ENCODE measurements around the gene P3H4. TPM values are rescaled to one million over a fixed set of nuclear protein-coding genes. Genes with fewer than 3 reads are reported as not detected.

P3H4 gene
- polyA plus RNA-seq, 3 donors, result 3.3 to 11.1 (median 9.7) TPM

DNA sequence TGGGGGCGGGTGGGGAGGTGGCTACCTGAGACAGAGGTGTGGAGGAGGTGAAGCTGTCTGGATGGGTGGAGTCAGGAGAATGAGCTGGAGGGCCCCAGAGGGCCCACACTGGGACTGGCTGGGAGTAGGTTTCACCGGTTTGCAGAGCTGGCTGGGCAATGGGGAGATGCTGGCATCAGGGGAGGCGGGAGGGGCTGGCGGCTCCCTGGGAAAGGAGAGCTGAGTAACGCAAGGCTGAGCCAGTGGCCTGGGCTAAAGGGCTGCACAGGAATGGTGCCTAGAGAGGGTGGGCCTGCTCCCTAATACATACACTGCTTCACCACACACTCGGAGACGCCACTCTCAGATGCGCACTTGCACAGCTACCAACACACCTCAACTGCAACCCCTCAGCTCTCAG lies 12.4 kb downstream of the P3H4 start:
- 89 to 94% (median 91%) methylated on average over 8 of the region's 8 CpGs for WGBS, 3 donors
- H3K27ac ChIP-seq (ENCODE audit: low read depth, low read length), result no peak overlapping the region

DNA sequence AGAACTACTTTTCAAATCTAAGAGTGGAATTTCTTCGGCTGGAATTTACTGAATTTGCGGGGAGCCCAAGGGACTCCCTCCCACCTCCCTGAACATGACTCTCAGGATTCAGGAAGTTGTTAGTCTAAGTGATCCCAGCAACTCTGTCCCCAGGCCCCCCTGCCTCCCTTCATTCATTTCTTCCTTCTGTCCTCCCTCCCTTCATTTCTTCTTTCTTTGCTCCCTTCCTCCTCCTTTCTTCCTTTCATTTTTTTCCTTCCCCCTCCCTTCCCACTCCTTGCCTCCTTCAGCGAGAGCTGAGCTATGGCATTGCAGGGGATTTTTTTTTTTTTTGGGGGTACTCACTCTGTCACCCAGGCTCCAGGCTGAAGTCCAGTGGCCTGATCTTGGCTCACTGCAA lies 14.4 kb downstream of the P3H4 start:
- WGBS, 3 donors, result 76 to 84% (median 80%) methylated on average over 3 of the region's 3 CpGs
- H3K27ac ChIP-seq (ENCODE audit: low read depth, low read length), result no peak overlapping the region

DNA sequence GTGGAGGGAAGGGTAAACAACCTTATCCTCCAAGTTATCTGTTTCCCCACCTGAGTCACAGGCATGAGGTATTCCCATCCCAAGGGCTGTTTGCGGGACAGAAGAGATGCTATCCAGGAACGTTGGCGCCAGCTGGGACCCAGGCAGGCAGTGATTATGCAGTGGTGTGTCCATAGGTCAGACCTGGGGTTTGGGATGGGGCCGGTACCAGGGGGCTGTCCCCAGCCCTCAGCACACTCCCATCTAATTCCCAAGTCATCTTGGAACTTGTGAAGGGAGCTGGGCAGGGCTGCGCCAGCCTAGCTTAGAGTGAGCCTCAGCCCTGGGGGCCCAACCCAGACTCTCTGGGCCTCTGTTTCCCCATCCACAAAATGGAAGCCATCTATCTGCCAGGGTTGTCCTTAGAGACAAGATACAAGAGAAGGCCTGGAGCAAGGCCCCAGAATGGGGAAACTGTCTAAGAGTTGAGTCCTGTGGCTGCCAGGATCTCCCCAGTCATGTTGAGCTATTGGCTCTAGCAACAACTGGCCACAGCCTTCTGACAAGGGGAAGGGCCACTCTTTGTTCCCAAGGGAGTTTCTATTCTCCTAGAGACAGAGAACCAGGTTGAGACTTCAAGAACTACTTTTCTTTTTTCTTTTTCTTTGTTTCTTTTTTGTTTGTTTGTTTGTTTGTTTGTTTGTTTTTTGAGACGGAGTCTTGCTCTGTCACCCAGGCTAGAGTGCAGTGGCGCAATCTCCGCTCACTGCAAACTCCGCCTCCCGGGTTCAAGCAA lies 15.4 kb downstream of the P3H4 start:
- WGBS, 3 donors, result 86 to 91% (median 88%) methylated on average over 10 of the region's 10 CpGs
- no peak overlapping the region for H3K27ac ChIP-seq (ENCODE audit: low read depth, low read length)

DNA sequence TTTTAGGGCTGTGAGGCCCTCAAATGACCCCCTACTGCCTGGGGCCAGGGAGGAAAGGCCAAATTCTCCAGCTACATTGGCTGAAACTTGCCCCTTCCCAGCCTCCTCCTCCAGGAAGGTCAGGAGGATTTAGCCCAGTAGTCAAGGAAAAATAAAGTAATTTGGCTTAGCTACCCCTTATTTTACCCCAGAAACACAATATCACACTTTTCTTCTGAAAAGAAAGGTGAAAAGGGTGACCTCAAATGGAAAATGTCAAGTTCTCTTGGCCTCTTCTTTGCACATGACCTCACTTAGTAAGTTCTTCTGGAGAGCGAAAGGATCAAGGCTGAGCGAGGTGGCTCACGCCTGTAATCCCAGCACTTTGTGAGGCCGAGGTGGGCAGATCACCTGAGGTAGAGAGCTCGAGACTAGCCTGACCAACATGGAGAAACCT lies 17.2 kb downstream of the P3H4 start:
- H3K27ac ChIP-seq (ENCODE audit: low read depth, low read length), result no peak overlapping the region
- WGBS, 3 donors, result 96 to 99% (median 97%) methylated on average over 5 of the region's 5 CpGs

DNA sequence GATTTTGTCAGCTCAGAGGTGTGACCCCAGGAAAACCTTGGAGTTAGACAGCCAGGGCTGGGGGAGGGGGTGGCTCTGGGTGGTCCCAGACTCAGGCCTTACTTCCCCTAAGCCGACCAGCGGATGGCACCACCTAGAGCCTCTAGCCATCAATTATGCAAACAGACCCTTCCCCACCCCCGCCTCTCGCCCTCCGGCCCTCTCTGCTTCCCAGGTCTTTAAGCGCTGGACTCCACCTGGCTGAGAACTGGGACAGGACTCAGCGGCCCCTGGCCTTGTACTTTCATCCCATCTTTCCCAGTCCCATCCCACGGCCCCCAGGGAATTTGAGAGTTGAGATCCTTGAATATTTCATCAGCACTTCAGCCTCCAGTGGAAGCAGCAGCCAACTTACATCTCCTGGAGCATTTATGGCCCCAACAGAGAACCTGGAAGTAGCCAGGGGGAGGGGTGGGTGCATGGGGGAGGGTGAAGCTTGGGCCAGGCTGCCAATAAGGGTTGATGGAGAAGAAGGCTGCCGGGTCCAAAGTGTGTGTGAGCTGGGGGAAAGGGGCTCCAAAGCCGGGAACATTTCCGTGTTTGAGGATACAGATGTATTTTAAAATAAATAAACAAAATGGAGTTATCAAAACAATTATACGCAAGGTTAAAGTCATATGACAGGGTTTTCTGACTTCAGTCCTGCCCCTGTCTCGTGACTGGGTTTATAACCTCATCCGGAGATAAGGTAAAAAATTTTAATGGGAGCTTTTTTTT lies 17.8 kb downstream of the P3H4 start:
- H3K27ac ChIP-seq (ENCODE audit: low read depth, low read length), result no peak overlapping the region
- WGBS, 3 donors, result 65 to 76% (median 72%) methylated on average over 14 of the region's 14 CpGs

DNA sequence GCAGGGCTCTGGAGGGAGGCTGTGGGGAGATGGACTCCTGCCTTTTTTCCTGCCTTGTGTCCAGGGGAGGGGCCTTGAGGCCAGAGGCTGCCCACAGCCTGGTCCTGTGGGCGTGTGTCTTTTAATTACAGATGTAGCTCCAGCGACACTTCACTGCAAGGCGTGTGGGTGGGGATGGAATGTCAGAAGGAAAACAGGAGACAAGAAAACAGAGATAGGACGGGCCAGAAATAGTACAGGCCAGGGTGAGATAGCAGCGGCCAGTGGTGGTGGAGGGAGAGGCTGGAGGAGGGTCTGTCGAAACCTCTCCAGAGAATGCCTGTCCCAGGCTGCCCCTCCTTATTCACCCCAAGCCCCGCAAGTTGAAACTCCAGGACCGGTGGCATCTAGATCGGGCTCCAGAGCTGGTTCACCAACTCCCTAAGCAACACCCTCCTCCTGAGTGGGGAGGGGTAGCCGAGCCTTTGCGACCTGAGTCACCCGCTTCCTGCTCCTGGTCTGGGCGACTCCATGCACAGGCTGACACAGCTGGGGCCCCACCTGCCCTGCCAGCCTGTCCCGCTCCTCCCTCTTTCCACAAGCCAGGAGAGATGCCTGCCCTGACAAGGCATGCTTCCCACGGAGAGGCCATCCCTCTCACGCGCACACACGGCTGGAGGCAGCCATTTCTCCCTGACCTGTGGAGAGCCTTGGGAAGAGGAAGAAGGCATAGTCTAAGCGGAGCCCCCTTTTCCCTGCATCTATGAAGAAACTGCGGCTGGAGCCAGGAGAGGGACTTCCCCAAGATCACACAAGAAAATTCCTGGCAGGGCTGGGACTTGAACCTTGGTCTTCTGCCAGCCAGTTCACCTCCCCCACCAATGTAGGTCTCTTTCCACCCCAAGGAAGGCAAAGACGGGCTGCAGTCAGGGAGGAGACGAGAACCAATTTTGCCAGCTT lies 18.6 kb downstream of the P3H4 start:
- WGBS, 3 donors, result 18 to 35% (median 33%) methylated on average over 22 of the region's 22 CpGs
- no peak overlapping the region for H3K27ac ChIP-seq (ENCODE audit: low read depth, low read length)

DNA sequence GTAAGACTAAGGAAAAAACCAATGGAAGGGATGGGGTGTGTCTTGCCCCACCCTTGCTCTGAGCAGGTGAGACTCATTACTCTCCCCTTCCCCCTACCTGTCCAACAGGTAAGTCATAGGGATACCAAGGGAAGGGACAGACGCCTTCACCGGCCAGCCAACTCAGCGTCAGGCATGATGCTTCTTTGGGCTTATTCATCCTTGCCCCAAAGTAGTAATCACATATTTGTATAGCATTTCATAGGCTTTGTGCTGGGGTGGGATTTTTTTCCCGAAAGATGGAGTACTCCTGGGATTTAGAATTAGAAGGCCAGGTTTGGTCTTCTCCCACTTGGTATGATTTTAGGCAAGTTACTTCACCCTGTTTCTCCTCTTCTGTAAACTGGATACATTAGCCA lies 24.7 kb downstream of the P3H4 start:
- H3K27ac ChIP-seq (ENCODE audit: low read depth, low read length), result no peak overlapping the region
- WGBS, 3 donors, result 26 to 49% (median 48%) methylated on average over 4 of the region's 4 CpGs

DNA sequence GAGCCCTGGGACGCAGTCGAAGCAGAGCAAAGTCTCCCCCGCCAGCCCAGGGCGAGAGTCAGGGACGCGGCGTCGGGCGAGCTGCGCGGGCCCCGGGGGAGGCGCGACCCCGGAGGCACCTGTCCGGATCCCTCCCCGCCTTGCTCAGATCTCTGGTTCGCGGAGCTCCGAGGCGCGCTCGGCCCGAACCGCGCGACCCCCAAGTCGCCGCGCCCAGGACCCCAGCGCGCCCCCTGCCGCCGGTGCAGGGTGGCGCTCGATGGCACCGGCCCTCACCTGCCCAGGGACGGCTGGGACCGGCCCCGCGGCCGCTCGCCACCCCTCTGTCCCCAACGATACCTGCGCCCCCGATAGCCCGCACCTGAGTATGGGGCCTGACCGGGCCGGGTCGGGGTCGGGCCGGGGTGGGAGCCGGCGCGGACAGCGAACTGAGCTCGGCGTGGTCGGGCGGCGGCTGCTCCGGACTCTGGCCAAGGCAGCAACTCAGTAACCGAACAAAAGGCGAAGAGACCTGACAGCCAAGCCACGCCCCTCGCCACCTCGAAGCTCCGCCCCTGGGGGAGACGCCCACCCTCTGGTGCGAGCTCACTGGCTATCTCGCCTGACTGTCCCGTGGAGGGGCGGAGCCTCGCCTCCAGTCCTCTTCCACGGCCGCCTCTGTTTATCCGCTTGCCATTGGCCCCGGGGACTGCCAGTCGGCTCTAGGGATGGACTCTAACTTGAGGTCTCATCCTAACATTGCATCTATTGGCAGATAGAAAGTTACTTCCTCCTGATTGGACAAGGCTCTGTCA lies 25.3 kb downstream of the P3H4 start, which contains the start of gene JUP:
Gene JUP (minus strand): TSS at position 485 of the 794 bp plus-strand sequence. CDS start 14,857 bp downstream, outside the sequence.
- H3K27ac ChIP-seq (ENCODE audit: low read depth, low read length), result no peak within 1 kb of the TSS

DNA sequence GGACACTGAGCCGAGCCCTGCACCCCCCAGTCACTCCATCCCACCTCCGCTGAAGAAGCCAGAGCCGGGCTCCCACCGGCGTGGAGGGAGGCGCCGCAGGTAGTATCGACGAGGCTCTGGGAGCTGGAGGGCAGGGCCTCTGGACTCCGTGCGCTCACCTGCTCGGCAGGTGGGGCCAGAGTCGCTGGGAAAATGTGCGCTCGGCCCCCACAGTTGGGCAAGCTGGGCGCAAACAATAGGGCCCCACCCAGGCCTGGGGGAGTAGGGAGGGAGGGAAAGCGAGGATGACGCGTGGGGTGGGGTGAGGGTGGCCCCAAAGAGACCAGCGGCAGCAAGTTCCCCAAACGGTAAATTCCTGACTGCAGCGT lies 25.9 kb downstream of the P3H4 start:
- WGBS, 3 donors, result 1 to 3% (median 2%) methylated on average over 18 to 22 of the region's 22 CpGs
- no peak overlapping the region for H3K27ac ChIP-seq (ENCODE audit: low read depth, low read length)

More for the DNA sequence above, 25.3 kb downstream of the P3H4 start, which contains the start of gene JUP:
- WGBS, 3 donors, result 0 to 1% (median 1%) methylated on average over 46 to 79 of the region's 79 CpGs

DNA sequence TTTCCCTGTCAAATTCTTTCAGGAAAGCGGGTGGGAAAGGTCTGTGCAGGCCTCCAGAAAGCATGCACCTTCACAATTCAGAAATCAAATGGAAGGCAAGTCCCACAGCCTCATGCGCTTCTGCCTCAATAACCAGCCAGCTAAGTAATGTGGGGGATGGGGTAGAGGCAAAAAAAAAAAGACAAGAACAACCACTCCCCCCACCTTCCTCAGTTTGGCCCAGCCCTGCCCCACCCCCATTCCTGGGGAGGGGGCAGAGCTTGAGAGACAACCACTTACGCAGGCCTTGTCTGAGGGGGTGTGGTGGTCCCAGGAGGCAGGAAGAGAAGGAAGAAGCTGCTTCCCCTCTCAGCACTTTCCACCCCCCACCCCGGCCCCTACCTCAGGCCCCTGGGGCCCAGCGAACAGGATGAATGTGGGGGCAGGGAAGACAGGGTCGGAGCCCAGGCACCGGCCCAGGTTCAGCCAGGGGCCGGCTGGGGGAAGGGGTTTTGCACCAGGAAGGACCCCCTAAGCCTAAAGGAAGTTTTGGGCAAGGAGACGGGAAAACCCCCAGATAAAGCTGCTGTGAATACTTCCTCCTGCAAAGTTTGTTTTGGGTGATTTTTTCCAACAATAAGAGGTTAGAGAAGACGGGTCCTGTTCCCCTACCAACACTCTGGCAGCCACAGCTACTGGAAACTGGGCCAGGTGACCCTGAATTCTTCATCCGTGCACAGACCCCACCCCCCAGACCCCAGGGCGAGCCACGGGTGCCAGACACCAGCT lies 26.5 kb downstream of the P3H4 start:
- WGBS, 3 donors, result 8 to 10% (median 9%) methylated on average over 13 of the region's 13 CpGs

DNA sequence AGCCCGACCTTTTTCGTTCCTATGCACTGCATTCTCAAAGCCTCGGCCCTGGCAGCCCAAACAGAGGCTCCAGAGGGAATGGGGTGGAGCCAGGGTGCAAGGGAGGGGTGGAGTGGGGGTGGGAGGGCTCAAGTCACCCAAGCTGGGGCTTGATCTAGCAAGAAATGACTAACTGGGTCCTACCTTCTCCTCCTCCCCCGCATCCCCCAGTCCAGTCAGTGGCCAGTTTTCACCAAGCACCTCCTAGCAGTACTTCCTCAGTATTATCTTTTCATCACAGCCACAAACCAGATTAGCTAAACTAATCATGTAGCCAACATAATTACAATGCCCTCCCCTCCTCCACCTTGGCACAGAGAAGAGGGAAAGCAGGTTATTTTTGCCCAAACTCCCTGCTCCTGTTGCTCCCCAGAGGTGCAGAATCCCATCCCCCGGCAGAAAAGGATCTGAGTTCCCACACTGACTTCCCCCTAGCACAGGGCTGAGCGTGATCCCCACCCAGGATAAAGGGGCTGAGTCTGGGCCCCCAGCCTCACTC lies 27.5 kb downstream of the P3H4 start:
- H3K27ac ChIP-seq (ENCODE audit: low read depth, low read length), result no peak overlapping the region

More for the DNA sequence above, 26.5 kb downstream of the P3H4 start:
- no peak overlapping the region for H3K27ac ChIP-seq (ENCODE audit: low read depth, low read length)

DNA sequence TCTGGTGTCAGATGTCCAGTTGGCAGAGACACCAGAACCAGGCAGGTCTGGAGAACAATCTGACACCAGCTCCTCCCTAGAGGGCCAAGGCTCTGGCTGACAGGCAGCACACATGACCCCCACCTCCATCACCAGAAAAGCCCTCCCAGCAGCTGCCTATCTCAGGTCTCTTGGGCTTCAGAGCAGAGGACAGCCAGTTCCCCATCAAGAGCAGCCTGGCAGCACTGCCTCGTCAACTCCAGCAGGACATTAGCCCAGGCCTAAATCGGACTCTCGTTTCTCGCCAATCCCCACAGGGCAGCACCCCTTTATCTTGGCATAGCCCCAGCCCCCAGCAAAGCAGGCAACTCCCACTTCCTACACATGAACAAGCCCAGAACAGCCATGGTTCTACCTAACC lies 29.6 kb downstream of the P3H4 start:
- no peak overlapping the region for H3K27ac ChIP-seq (ENCODE audit: low read depth, low read length)
- WGBS, 3 donors, result 35 to 52% (median 43%) methylated on average over 4 of the region's 4 CpGs

More for the DNA sequence above, 27.5 kb downstream of the P3H4 start:
- 34 to 42% (median 34%) methylated on average over 6 of the region's 6 CpGs for WGBS, 3 donors

DNA sequence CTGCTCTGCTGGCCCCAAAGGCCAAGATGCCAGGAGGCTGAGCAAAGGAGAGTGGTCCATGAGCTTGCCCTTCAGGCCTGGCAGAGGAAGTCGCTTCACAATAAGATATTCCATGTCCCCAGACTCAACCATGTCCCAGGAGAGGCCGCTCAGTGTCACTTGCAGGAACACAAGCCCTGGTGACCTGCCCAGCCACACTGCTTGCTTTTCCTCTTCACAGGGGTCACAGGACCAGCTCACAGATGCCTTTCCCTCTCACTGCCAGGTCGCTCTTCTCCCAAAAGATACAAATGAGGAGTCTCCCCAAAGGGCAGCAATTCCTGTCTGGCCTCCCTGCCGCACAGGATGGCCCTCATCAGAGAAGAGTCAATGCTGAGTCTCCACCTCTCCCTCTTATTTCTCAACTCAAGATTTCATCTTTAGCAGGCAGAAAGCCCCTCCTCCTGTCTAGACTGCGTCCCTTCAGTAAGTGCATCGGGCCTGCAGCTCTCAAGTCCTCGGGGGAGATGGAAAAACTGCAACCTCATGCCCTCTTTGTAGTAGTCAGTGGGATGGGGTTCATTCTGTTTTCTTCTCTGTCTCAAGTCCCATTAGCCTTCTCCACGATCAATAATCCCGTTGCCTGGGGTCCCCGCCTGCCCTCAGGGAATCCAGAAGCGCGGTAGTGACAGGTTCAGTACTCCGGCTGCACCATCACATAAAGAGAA lies 30.2 kb downstream of the P3H4 start:
- H3K27ac ChIP-seq (ENCODE audit: low read depth, low read length), result no peak overlapping the region
- WGBS, 3 donors, result 62 to 80% (median 64%) methylated on average over 13 of the region's 13 CpGs

DNA sequence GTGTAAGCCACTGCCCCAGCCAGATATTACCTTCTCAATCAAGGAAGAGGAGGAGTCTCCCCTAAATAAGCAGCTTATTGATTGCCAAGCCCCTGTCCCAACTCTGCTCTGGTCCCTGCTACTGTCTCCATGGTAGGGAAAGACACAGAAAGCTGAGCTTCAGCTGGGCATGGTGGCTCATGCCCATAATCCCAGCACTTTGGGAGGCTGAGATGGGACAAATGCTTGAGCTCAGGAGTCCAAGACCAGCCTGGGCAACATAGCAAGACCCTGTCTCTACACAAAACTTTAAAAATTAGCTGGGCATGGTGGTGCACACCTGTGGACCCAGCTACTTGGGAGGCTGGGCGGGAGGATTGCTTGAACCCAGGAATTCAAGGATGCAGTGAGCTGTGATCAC lies 31.8 kb downstream of the P3H4 start:
- 93 to 100% (median 100%) methylated on average over 1 of the region's 1 CpG for WGBS, 3 donors

DNA sequence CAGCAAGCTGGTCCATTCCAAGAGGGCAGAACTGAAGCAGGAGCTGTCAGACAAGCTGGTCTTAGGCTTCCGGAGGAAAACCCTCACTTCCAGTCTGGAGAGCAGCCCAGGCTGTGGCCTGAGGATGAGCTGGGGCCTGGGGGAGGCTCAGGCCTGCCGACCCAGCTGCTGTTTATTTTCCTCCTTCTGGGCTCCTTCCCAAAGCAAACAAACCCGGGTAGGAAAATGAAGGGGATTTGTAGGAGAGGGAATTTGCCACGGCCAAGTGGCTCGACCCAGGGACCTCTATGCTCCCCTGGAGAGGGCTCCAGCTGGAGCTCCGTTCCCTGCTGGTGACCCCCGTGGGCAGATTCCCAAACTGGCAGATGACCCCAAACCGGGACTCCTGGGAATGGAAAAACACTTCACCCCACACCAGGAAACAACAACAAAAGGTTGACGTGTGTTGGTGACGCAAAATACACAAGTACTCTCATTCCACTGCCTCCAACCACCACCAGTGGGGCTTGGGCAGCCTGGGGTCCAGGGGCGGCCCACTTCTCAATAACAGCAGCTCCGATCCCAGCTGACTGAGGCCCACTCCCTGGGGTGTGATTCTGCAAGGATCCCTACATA lies 34.1 kb downstream of the P3H4 start:
- WGBS, 3 donors, result 13 to 20% (median 17%) methylated on average over 12 of the region's 12 CpGs
- H3K27ac ChIP-seq (ENCODE audit: low read depth, low read length), result no peak overlapping the region

More for the DNA sequence above, 31.8 kb downstream of the P3H4 start:
- no peak overlapping the region for H3K27ac ChIP-seq (ENCODE audit: low read depth, low read length)

DNA sequence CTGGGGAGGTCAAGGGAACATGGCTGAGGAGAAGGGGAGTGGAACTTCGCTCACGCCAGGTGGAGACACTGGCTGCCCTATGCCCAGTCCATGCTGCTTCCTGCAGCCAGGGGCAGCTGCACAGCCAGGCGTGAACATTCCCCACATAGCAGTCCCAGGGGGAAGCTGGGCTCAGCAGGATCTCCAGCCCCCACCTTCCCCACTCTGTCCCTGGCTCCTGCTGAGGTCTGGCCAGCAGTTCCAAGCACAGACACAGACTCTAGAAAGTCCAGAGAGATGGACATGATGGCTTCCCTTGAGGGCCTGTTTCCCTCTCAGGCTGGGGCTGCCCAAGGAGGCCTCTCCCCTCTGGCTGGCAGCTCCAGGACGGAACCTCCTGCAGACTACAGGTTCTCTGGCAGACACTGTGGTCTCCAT lies 34.6 kb downstream of the P3H4 start:
- 31 to 48% (median 33%) methylated on average over 4 of the region's 4 CpGs for WGBS, 3 donors
- H3K27ac ChIP-seq (ENCODE audit: low read depth, low read length), result no peak overlapping the region

Data from adipose tissue (tissue), 3 donors.